Fibroblast of the aortic adventitia (primary cell): ENCODE measurements around the gene CELA2B. TPM values are rescaled to one million over a fixed set of nuclear protein-coding genes. Genes with fewer than 3 reads are reported as not detected.
A peak's percentile ranks its signal among the peaks of the same experiment; 100 is the strongest.
"Not testable (repeated sequence)": the region's sequence is repeated elsewhere in the genome, so short reads cannot be mapped to it uniquely, and the experiment has no call there.

Source experiments
- DNase-seq: peaks from one replicate; pipeline ENCODE4 v3.0.0-alpha.2; 2010; ENCODE audit warnings: low read depth
- H3K4me3 ChIP-seq: 2 replicates; pipeline ENCODE4 v1.5.1; 2011; ENCODE audit warnings: low read depth, mild to moderate bottlenecking, control low read depth, low read length, moderate library complexity
- CTCF ChIP-seq: IDR thresholded peaks from 2 replicates; pipeline ENCODE4 v1.5.1; 2011; ENCODE audit warnings: mild to moderate bottlenecking, low read length, control low read depth, inconsistent platforms; ENCODE audit not compliant: insufficient read depth
- total RNA-seq: library from RNA; depleted of rRNA; stranded (reverse); fragments of >200 nt; gene quantifications from 2 replicates; pipeline ENCODE4 v1.2.3, GENCODE V29; 2012; ENCODE audit warnings: low replicate concordance

Gene CELA2B
- total RNA-seq, 1 donor = not detected

GRCh38 chr1:15431571-15431948, 44.3 kb upstream of the CELA2B start:
- H3K4me3 ChIP-seq = no peak overlapping the region
- no peak for DNase-seq
- TF ChIP-seq CTCF = no peak

- no peak for DNase-seq
- H3K4me3 ChIP-seq = no peak overlapping the region
- no peak for TF ChIP-seq CTCF
Measured at GRCh38 chr1:15432324-15432723, 43.6 kb upstream of the CELA2B start.

- no peak for TF ChIP-seq CTCF
- no peak for DNase-seq
- H3K4me3 ChIP-seq = no peak overlapping the region
Measured at GRCh38 chr1:15433471-15433870, 42.4 kb upstream of the CELA2B start.

- not testable (repeated sequence) for H3K4me3 ChIP-seq
- DNase-seq = peak; percentile 22
Measured at GRCh38 chr1:15434739-15435138, 41.2 kb upstream of the CELA2B start.

- no peak for TF ChIP-seq CTCF
- no peak for DNase-seq
Measured at GRCh38 chr1:15435239-15436077, 40.4 kb upstream of the CELA2B start.

GRCh38 chr1:15436881-15437442, 38.9 kb upstream of the CELA2B start:
- no peak for TF ChIP-seq CTCF
- DNase-seq = no peak
- no peak overlapping the region for H3K4me3 ChIP-seq

More at GRCh38 chr1:15435239-15436077, 40.4 kb upstream of the CELA2B start:
- H3K4me3 ChIP-seq = no peak overlapping the region

GRCh38 chr1:15439325-15439724, 36.6 kb upstream of the CELA2B start:
- DNase-seq = no peak
- H3K4me3 ChIP-seq = no peak overlapping the region
- TF ChIP-seq CTCF = no peak
